Measurements from ENCODE around the gene ZNF611. TPM values are rescaled to one million over a fixed set of nuclear protein-coding genes. Genes with fewer than 3 reads are reported as not detected.
"Not testable (repeated sequence)": the region's sequence is repeated elsewhere in the genome, so short reads cannot be mapped to it uniquely, and the experiment has no call there.

ZNF611 gene
- 10 to 100 TPM; 39.1 to 50.7 TPM for total RNA-seq

DNA sequence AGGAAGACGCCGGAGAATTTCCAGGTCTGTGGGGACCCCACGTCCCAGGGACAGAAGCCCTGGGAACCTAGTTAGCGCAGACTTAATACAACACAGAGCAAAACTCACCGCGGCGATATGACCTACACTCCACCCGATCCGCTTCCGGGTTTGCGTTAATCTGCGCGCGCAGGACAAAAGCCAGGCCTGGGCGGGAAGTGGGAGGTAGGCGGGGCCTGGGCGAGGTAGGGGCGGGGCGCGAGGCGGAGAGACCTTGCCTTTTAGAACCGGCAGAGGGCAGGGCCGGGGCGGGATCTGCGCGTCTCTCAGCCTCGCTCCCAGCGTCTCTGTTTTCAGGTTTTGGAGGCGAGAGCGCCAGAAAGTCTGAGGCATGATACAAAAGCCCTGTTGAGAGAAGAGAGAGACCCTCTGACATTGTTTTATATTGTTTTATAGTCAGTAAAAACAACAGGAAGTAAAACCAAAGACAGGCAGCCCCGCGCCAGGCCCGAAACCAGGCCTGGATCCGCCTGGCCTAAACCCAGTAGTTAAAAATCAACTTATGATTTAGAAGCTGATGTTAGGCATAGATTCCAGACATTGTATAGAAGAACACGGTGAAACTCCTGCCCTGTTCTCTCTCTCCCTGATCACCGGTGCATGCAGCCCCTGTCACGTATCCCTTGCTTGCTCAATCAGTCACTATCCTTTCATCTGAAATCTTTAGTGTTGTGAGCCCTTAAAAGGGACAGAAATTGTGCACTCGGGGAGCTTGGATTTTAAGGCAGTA lies at the start of gene ZNF611:
ZNF611 (minus strand) TSS at position 152 of the 769 bp plus-strand sequence. CDS start 19,150 bp downstream, outside the sequence.
- DNase-seq (ENCODE audit: low spot score) (peak; percentile 98), ATAC-seq (peak; percentile 100)
- H3K4me1 Mint-ChIP-seq (ENCODE audit: low read depth in 2 of 2): peaks cover 13 to 19% of the 10 kb centered on the region in 2 donors
- no peaks in the 10 kb centered on the region for H3K9me3 Mint-ChIP-seq
- peak within 1 kb of the TSS; percentile 89 for H3K4me3 Mint-ChIP-seq
- peak within 1 kb of the TSS; percentile 77 to 89 for H3K27ac Mint-ChIP-seq
- H3K36me3 Mint-ChIP-seq: peaks cover 9% of the 10 kb centered on the region
- no peaks in the 10 kb centered on the region for H3K27me3 Mint-ChIP-seq

DNA sequence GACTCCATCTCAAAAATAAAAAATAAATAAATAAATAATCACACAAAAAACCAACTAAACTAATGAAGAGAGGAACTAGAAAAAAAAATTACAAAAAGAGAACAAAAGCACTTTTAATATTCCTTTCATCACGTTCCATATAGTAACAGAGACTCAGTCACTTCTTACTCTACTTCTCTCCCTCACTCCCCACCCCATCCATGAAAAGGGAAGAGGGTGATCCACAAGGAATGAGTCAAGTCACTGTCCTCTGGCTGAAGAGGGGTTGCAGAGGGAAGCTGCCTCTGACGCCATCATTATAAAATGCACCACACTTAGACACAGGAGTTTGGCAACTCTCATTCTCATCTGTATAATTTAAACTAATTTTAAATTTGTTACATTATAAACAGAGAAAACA lies 48.0 kb upstream of the ZNF611 start:
- not testable (repeated sequence) for H3K27me3 Mint-ChIP-seq; DNase-seq (ENCODE audit: low spot score); H3K9me3 Mint-ChIP-seq; H3K4me3 Mint-ChIP-seq; ATAC-seq; H3K27ac Mint-ChIP-seq
- H3K36me3 Mint-ChIP-seq: peaks cover 54% of the 10 kb centered on the region
- peaks cover 52 to 59% of the 10 kb centered on the region in 2 donors for H3K4me1 Mint-ChIP-seq (ENCODE audit: low read depth in 2 of 2)

DNA sequence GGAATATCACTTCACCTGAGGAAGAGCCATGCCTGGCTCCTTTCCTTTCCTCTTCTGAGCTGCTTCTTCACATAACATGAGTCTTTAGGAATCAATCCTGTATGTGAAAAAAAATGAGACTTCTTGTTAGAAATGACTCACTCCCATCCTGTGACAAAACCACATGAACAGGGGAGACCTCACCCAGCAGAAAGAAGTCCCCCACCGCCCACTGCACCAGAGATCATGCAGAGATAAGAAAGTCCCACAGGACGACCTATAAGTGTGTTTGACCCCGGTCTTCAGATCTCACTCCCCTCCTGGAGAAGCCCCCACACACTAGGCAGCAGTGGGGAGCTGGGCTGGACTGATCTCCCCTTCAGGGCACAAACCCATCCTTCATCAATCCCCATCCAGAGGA lies 44.0 kb upstream of the ZNF611 start:
- no peaks in the 10 kb centered on the region for H3K9me3 Mint-ChIP-seq
- peak overlapping the region; percentile 78 to 94 for H3K27ac Mint-ChIP-seq
- peak overlapping the region; percentile 71 for H3K4me3 Mint-ChIP-seq
- H3K4me1 Mint-ChIP-seq (ENCODE audit: low read depth in 2 of 2): peaks cover 29 to 51% of the 10 kb centered on the region in 2 donors
- peak; percentile 82 to 95 for ATAC-seq
- H3K27me3 Mint-ChIP-seq: no peaks in the 10 kb centered on the region
- DNase-seq (ENCODE audit: low spot score): peak; percentile 86
- peaks cover 47% of the 10 kb centered on the region for H3K36me3 Mint-ChIP-seq

DNA sequence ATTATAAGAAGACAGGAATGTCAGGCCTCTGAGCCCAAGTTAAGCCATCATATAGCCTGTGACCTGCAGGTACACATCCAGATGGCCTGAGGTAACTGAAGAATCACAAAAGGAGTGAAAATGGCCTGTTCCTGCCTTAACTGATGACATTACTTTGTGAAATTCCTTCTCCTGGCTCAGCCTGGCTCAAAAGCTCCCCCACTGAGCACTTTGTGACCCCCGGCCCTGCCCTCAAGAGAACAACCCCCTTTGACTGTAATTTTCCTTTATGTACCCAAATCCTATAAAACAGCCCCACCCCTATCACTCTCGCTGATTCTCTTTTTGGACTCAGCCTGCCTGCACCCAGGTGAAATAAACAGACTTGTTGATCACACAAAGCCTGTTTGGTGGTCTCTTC lies 21.6 kb upstream of the ZNF611 start:
- Mint-ChIP-seq H3K36me3 (peaks cover 24% of the 10 kb centered on the region), H3K4me1 (ENCODE audit: low read depth in 2 of 2) (peaks cover 0 to 11% of the 10 kb centered on the region in 2 donors)
- not testable (repeated sequence) for H3K9me3 Mint-ChIP-seq; H3K27me3 Mint-ChIP-seq; DNase-seq (ENCODE audit: low spot score); H3K4me3 Mint-ChIP-seq; ATAC-seq; H3K27ac Mint-ChIP-seq

DNA sequence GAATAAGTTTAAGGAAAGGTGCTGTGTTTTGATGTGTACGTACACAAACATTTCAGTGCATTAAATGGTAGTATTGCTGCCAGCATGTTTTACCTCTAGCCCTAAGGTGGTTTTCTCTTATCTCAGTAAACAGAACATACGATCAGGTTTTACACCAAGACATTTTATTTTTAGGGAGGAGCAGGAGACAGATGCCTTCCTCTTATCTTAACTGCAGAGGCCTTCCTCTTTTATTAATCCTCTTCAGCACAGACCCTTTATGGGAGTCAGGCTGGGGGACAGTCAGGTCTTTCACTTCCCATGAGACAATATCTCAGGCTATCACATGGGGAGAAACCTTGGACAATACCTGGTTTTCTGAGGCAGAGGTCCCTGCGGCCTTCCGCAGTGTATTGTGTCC lies 14.9 kb upstream of the ZNF611 start:
- no peak for ATAC-seq
- H3K36me3 Mint-ChIP-seq: peaks cover 4% of the 10 kb centered on the region
- no peaks in the 10 kb centered on the region for H3K9me3 Mint-ChIP-seq
- no peaks in the 10 kb centered on the region for H3K27me3 Mint-ChIP-seq
- no peak for DNase-seq (ENCODE audit: low spot score)
- H3K4me1 Mint-ChIP-seq (ENCODE audit: low read depth in 2 of 2): peaks cover 14 to 19% of the 10 kb centered on the region in 2 donors
- H3K4me3 Mint-ChIP-seq: no peak overlapping the region
- H3K27ac Mint-ChIP-seq: no peak overlapping the region

DNA sequence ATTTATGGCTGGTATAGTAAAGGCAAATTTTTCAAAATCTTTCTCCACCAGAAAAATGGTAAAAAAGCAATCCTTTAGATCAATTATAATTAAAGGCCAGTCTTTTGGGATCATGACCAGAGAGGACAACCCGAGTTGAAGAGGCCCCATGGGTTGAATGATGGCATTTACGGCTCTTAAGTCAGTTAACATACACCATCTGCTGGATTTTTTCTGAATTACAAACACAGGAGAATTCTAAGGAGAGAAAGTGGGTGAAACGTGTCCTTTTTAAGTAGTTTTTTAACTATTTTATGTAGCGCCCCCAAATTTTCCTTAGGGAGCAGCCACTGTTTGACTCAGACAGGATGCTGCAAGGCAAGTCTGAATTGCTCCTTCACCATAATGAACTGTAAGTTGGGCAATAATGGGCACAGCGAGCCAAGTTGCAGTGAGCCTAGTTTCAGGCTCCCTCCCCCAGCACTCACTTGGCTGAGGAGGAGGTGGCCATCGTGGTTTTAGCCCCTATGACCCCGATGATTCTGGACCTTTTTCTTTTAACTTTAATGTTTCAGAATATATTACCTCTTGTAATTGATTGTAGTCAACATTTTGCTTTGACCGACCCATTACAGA lies 13.6 kb upstream of the ZNF611 start:
- ATAC-seq (no peak), DNase-seq (ENCODE audit: low spot score) (no peak)
- Mint-ChIP-seq H3K4me1 (ENCODE audit: low read depth in 2 of 2) (peaks cover 14 to 23% of the 10 kb centered on the region in 2 donors), H3K27me3 (no peaks in the 10 kb centered on the region), H3K9me3 (no peaks in the 10 kb centered on the region), H3K27ac (no peak overlapping the region), H3K4me3 (no peak overlapping the region), H3K36me3 (no peaks in the 10 kb centered on the region)

DNA sequence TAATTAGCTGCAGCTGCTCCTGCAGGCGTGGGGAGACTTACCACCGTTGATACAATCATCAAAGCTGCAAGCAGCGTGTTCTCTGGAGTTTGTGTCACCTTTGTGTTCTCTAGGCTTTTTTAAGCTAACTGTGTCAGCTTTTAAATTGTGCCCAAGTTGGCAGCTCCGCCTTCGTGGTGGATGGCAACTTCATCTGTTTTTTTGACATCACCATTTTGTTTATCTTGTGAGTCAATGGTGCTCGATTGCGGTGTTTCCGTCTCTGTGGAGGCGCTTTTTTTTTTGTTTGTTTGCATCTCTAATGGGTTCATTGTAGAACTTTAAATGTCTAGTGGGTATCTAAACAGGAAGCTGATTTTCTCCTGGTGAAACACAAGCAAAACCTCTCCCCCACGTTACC lies 11.1 kb upstream of the ZNF611 start:
- not testable (repeated sequence) for H3K36me3 Mint-ChIP-seq; H3K9me3 Mint-ChIP-seq; H3K27me3 Mint-ChIP-seq; DNase-seq (ENCODE audit: low spot score)
- ATAC-seq: peak in 1 of 2 donors; percentile 36
- Mint-ChIP-seq H3K4me1 (ENCODE audit: low read depth in 2 of 2) (peaks cover 27 to 38% of the 10 kb centered on the region in 2 donors), H3K4me3 (peak overlapping the region; percentile 10), H3K27ac (peak overlapping the region; percentile 48 to 82)

DNA sequence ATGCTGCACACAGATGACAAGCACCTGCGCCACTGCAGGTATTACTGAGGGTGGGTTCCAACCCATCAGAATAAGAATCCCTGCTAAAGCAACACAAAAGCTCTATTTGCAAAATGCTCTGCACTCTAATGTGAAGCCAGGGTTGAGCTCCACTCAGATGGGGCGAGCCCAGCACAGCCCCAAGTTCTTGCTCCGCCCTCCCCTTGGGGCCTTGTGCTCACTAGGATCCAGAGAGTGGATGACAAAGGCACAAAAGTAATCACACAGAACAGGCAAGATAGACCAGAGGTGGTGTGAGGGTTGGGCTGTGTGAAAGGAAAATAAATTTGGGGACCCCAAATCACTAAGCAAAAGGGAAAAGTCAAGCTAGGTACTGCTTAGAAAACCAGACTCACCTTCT lies 8.2 kb upstream of the ZNF611 start:
- H3K4me3 Mint-ChIP-seq: peak overlapping the region; percentile 26

DNA sequence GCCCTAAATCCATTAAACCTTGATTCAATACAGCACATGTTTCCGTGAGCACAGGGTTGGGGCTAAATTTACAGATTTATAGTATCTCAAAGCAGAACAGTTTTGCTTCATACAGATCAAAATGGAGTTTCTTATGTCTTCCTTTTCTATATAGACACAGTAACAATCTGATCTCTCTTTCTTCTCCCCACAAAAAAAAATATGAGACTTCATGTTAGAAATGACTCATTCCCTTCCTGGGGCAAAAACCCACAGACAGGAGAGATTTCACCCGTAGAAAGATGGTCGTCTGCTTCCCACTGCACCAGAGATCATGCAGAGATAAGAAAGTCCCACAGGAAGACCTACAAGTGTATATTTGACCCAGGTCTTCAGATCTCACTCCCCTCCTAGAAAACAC lies 7.7 kb upstream of the ZNF611 start:
- Mint-ChIP-seq H3K27me3 (no peaks in the 10 kb centered on the region), H3K4me1 (ENCODE audit: low read depth in 2 of 2) (peaks cover 27 to 38% of the 10 kb centered on the region in 2 donors), H3K36me3 (no peaks in the 10 kb centered on the region), H3K9me3 (no peaks in the 10 kb centered on the region), H3K4me3 (peak overlapping the region; percentile 26), H3K27ac (peak overlapping the region in 1 of 2 donors; percentile 65)
- ATAC-seq: peak in 1 of 2 donors; percentile 51
- no peak for DNase-seq (ENCODE audit: low spot score)

More for the DNA sequence above, 8.2 kb upstream of the ZNF611 start:
- peak overlapping the region in 1 of 2 donors; percentile 65 for H3K27ac Mint-ChIP-seq
- no peaks in the 10 kb centered on the region for H3K27me3 Mint-ChIP-seq
- no peak for DNase-seq (ENCODE audit: low spot score)
- no peaks in the 10 kb centered on the region for H3K9me3 Mint-ChIP-seq
- H3K36me3 Mint-ChIP-seq: no peaks in the 10 kb centered on the region
- ATAC-seq: no peak
- H3K4me1 Mint-ChIP-seq (ENCODE audit: low read depth in 2 of 2): peaks cover 27 to 38% of the 10 kb centered on the region in 2 donors

DNA sequence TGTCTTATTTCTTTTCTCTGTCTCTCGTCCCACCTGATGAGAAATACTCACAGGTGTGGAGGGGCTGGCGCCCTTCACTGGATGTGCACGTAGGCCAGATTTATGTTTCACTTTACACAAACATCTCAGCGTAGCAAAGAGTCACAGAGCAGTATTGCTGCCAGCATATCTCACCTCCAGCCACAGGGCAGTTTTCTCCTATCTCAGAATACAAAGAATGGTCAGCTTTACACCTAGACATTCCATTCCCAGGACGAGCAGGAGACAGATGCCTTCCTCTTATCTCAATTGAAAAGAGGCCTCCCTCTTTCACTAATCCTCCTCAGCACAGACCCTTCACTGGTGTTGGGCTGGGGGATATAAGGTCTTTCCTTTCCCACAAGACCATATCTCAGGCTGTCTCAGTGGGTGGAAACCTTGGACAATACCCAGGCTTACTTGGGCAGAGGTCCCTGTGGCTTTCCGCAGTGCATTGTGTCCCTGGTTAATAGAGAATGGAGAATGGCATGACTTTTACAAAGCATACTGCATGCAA lies 7.2 kb upstream of the ZNF611 start:
- Mint-ChIP-seq H3K27ac (peak overlapping the region in 1 of 2 donors; percentile 65), H3K9me3 (no peaks in the 10 kb centered on the region), H3K4me3 (peak overlapping the region; percentile 26)

DNA sequence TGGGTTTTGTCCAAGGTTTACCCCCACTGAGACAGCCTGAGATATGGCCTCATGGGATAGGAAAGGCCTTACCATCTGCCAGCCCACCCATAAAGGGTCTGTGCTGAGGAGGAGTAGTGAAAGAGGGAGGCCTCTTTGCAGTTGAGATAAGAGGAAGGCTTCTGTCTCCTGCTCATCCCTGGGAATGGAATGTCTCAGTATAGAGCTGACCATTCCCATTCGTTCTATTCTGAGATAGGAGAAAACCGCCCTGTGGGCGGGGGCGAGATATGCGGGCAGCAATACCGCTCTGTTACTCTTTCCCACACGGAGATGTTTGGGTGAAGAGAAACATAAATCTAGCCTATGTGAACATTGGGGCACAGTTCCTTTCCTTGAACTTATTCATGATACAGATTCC lies 6.5 kb upstream of the ZNF611 start:
- peaks cover 25 to 34% of the 10 kb centered on the region in 2 donors for H3K4me1 Mint-ChIP-seq (ENCODE audit: low read depth in 2 of 2)
- not testable (repeated sequence) for DNase-seq (ENCODE audit: low spot score); H3K27me3 Mint-ChIP-seq; ATAC-seq; H3K36me3 Mint-ChIP-seq; H3K9me3 Mint-ChIP-seq; H3K4me3 Mint-ChIP-seq
- H3K27ac Mint-ChIP-seq: peak overlapping the region in 1 of 2 donors; percentile 65

More for the DNA sequence above, 7.2 kb upstream of the ZNF611 start:
- H3K4me1 Mint-ChIP-seq (ENCODE audit: low read depth in 2 of 2): peaks cover 27 to 38% of the 10 kb centered on the region in 2 donors
- H3K36me3 Mint-ChIP-seq: no peaks in the 10 kb centered on the region
- no peak for ATAC-seq
- no peak for DNase-seq (ENCODE audit: low spot score)
- no peaks in the 10 kb centered on the region for H3K27me3 Mint-ChIP-seq

DNA sequence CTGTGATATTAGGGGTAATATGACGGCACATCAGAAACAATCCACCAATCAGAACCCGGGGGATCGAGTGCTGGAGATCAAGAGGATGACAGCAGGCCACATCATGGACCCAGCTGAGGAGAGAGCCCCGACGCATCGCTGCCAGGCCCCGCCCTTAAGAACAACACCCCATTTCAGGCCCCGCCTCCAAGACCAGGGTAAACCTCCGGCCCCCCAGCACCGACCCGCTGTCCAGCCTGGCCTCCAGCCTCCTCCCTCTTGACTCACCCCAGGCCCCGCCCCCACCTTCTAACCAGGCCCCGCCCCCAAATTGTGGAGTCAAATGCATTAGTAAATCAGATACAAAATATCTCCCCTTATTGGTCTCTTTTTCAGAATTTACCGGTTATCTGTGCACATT lies 4.7 kb upstream of the ZNF611 start:
- no peak for DNase-seq (ENCODE audit: low spot score)
- no peak overlapping the region for H3K4me3 Mint-ChIP-seq
- peaks cover 13 to 27% of the 10 kb centered on the region in 2 donors for H3K4me1 Mint-ChIP-seq (ENCODE audit: low read depth in 2 of 2)
- no peak for ATAC-seq
- H3K27ac Mint-ChIP-seq: no peak overlapping the region
- no peaks in the 10 kb centered on the region for H3K36me3 Mint-ChIP-seq
- no peaks in the 10 kb centered on the region for H3K9me3 Mint-ChIP-seq
- no peaks in the 10 kb centered on the region for H3K27me3 Mint-ChIP-seq

DNA sequence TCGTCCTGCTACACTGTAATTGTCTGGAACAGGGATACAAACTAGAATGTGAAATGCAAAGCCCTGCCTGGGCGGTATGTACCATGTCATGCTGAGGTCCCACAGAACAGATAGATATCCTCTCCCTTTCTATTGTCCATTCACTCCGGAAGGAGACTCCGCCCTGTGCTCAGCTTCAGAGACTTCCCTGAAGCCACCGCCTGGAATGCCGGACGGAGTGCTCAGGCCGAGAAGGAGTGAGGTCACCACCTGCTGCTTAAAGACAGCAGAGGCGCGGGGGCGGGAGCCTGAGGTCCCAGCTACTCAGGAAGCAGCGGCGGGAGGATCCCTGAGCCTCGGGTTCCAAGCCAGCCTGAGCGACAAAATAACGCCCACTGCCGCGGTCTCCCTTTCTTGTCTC lies 890 bp upstream of the ZNF611 start:
- DNase-seq (ENCODE audit: low spot score) (no peak), ATAC-seq (no peak)
- Mint-ChIP-seq H3K9me3 (no peaks in the 10 kb centered on the region), H3K27ac (peak overlapping the region; percentile 77 to 89), H3K4me1 (ENCODE audit: low read depth in 2 of 2) (peaks cover 13 to 19% of the 10 kb centered on the region in 2 donors), H3K4me3 (peak overlapping the region; percentile 89), H3K36me3 (peaks cover 9% of the 10 kb centered on the region), H3K27me3 (no peaks in the 10 kb centered on the region)

Measured in natural killer cell treated with Interleukin-12 subunit alpha and Interleukin-12 subunit beta and Interleukin-15 and Interleukin-18, amount 100 ng/mL, for 72 hours (primary cell).